SU-DHL-6 (cell line): ENCODE data around the gene C15orf61.

Source experiments
- EZH2phosphoT487 ChIP-seq: fragments of 200-600 bp; sonication (generic), shearing (Covaris generic); conservative IDR thresholded peaks from 2 replicates; pipeline ENCODE4 v1.6.1; 2018; ENCODE audit warnings: mild to moderate bottlenecking, antibody characterized with exemption, low read length, moderate library complexity, mixed read lengths
- TF ChIP-seq, protein P1 (sequence below): fragments of 200-600 bp; sonication (generic); IDR thresholded peaks from one replicate; pipeline ENCODE4 v1.5.1; 2017; ENCODE audit warnings: antibody characterized with exemption, mild to moderate bottlenecking, low read length, moderate library complexity; ENCODE audit not compliant: insufficient read depth, poor library complexity, severe bottlenecking

DNA sequence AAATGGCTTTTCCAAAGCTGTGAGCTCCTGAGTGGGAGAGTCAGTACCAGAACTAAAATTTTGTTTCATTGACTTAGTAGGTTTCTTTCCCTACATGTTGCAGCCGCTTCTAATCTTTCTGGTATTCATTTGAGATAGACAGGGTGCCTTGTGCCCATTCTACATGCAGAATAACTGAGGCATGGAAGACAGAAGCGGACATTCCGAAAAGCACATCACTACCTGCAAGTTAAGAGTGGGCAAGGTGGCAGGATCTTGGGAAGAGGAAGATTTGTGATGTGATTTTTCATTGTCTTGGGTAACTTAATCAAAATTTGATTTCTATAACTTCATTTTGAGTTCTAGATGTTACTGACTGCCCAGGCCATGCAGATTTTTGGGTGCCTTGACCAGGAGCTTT, 23.5 kb downstream of the C15orf61 start:
- TF ChIP-seq, protein P1, sequence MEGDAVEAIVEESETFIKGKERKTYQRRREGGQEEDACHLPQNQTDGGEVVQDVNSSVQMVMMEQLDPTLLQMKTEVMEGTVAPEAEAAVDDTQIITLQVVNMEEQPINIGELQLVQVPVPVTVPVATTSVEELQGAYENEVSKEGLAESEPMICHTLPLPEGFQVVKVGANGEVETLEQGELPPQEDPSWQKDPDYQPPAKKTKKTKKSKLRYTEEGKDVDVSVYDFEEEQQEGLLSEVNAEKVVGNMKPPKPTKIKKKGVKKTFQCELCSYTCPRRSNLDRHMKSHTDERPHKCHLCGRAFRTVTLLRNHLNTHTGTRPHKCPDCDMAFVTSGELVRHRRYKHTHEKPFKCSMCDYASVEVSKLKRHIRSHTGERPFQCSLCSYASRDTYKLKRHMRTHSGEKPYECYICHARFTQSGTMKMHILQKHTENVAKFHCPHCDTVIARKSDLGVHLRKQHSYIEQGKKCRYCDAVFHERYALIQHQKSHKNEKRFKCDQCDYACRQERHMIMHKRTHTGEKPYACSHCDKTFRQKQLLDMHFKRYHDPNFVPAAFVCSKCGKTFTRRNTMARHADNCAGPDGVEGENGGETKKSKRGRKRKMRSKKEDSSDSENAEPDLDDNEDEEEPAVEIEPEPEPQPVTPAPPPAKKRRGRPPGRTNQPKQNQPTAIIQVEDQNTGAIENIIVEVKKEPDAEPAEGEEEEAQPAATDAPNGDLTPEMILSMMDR = no peak
- no peak for TF ChIP-seq EZH2phosphoT487
